HEK293 (cell line): ENCODE measurements around the gene BLACAT1.

Experiments used
- CTCF ChIP-seq: fragments of 450-650 bp; formaldehyde crosslinking; IDR thresholded peaks from 2 replicates; pipeline ENCODE4 v1.5.1; 2016; ENCODE audit warnings: missing biosample characterization, missing genetic modification characterization
- ZNF530 ChIP-seq: fragments of 450-650 bp; formaldehyde crosslinking; IDR thresholded peaks from 2 replicates; pipeline ENCODE4 v1.5.1; 2016; ENCODE audit warnings: low read depth, missing biosample characterization, missing genetic modification characterization
- ZNF600 ChIP-seq: fragments of 450-650 bp; formaldehyde crosslinking; IDR thresholded peaks from 2 replicates; pipeline ENCODE4 v1.5.1; 2016; ENCODE audit warnings: missing biosample characterization, missing genetic modification characterization

GRCh38 chr1:205493241-205494085 is 37.6 kb upstream of the BLACAT1 start:
- TF ChIP-seq CTCF (tag by site-specific recombination) (no peak), ZNF530 (tag by site-specific recombination) (no peak), ZNF600 (tag by site-specific recombination) (0 out of 2 replicates have a peak, but pooled peaks have one; percentile 19)
